ENCODE data around the gene CIDEC. TPM values are rescaled to one million over a fixed set of nuclear protein-coding genes. Genes with fewer than 3 reads are reported as not detected.

Gene CIDEC
- total and polyA plus RNA-seq, 4 donors: 0.08 TPM; not detected in 3

GRCh38 chr3:9891072-9891622 lies 11.1 kb upstream of the CIDEC start:
- peaks cover 0 to 9% (median 6%) of the 10 kb centered on the region in 5 donors for H3K4me1 ChIP-seq (ENCODE audit: control insufficient read depth in 5 of 5, insufficient read depth in 5 of 5, low read length in 5 of 5)
- no peaks in the 10 kb centered on the region for H3K27me3 ChIP-seq (ENCODE audit: control insufficient read depth in 3 of 3, insufficient read depth in 3 of 3, low read length in 2 of 3)
- H3K9me3 ChIP-seq (ENCODE audit: control insufficient read depth in 4 of 4, insufficient read depth in 3 of 4, low read length in 3 of 4): no peaks in the 10 kb centered on the region
- peaks cover 0 to 14% (median 9%) of the 10 kb centered on the region in 4 donors for H3K36me3 ChIP-seq (ENCODE audit: control insufficient read depth in 4 of 4, insufficient read depth in 4 of 4, low read length in 4 of 4)
- H3K27ac ChIP-seq (ENCODE audit: low read depth in 1 of 2, low read length in 1 of 2): peak overlapping the region; percentile 98 to 100
- peak overlapping the region; percentile 83 to 92 for H3K9ac ChIP-seq (ENCODE audit: insufficient read depth in 1 of 2, low read length in 2 of 2)
- no peak for TF ChIP-seq CTCF (IDR thresholded peaks at IDR 0.05; ENCODE audit: control extremely low read depth, extremely low read depth)
- WGBS, 2 donors: 6 to 13% methylated on average over 12 of the region's 12 CpGs
- DNase-seq (no peak), ATAC-seq (ENCODE audit: insufficient read depth, low FRiP score) (no peak)
- H3K4me3 ChIP-seq: peak overlapping the region; percentile 100

DNA sequence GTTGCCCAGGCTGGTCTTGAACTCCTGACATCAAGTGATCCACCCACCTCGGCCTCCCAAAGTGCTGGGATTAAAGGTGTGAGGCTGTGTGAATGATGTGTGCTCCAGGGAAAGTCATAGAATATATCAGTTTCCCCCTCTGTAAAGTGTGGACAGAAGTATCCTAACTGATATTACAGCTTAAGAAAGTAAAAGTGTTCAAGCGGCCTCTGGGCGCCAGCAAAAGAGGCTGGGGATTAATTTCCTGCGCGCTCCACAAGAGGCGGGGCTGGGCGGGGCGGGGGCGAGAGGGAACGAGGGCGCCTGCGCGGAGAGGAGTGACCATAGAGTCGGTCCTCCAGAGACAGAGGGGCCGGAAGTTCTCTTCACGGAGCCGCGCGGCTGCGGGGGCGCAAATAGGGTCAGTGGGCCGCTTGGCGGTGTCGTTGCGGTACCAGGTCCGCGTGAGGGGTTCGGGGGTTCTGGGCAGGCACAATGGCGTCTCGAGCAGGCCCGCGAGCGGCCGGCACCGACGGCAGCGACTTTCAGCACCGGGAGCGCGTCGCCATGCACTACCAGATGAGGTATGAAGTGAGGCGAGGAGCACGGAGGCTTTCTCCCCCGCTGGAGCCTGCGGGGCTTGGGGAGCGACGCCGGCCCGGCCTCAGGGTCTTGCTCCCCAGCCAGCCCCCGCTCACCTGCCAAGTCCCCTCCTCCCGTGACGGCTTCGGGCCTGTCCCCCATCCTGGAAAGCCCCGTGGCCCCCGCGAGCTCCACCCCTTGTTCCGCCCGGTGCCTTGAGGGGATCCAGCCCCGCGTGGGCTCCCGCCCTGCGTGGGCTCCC lies 10.4 kb upstream of the CIDEC start, which contains the start of gene JAGN1:
Gene JAGN1 (plus strand): TSS at position 362 of the 823 bp plus-strand sequence. CDS start 113 bp downstream, at position 475.
- peak within 1 kb of the TSS; percentile 100 for H3K4me3 ChIP-seq
- no peak for TF ChIP-seq CTCF (IDR thresholded peaks at IDR 0.05; ENCODE audit: control extremely low read depth, extremely low read depth)
- peak within 1 kb of the TSS; percentile 98 to 100 for H3K27ac ChIP-seq (ENCODE audit: low read depth in 1 of 2, low read length in 1 of 2)
- peak within 1 kb of the TSS; percentile 83 to 92 for H3K9ac ChIP-seq (ENCODE audit: insufficient read depth in 1 of 2, low read length in 2 of 2)
- WGBS, 2 donors: 0 to 1% methylated on average over 55 to 62 of the region's 62 CpGs
- H3K36me3 ChIP-seq (ENCODE audit: control insufficient read depth in 4 of 4, insufficient read depth in 4 of 4, low read length in 4 of 4): peaks cover 0 to 14% (median 9%) of the 10 kb centered on the region in 4 donors
- DNase-seq (peak; percentile 94 to 95 (median 94)), ATAC-seq (ENCODE audit: insufficient read depth, low FRiP score) (peak; percentile 93)
- H3K4me1 ChIP-seq (ENCODE audit: control insufficient read depth in 5 of 5, insufficient read depth in 5 of 5, low read length in 5 of 5): peaks cover 0 to 9% (median 6%) of the 10 kb centered on the region in 5 donors
- H3K27me3 ChIP-seq (ENCODE audit: control insufficient read depth in 3 of 3, insufficient read depth in 3 of 3, low read length in 2 of 3): no peaks in the 10 kb centered on the region
- no peaks in the 10 kb centered on the region for H3K9me3 ChIP-seq (ENCODE audit: control insufficient read depth in 4 of 4, insufficient read depth in 3 of 4, low read length in 3 of 4)

- no peak for DNase-seq
- Histone ChIP-seq H3K4me3 (no peak overlapping the region), H3K27ac (ENCODE audit: low read depth in 1 of 2, low read length in 1 of 2) (no peak overlapping the region), H3K36me3 (ENCODE audit: control insufficient read depth in 4 of 4, insufficient read depth in 4 of 4, low read length in 4 of 4) (peaks cover 0 to 12% (median 9%) of the 10 kb centered on the region in 4 donors), H3K9me3 (ENCODE audit: control insufficient read depth in 4 of 4, insufficient read depth in 3 of 4, low read length in 3 of 4) (no peaks in the 10 kb centered on the region), H3K27me3 (ENCODE audit: control insufficient read depth in 3 of 3, insufficient read depth in 3 of 3, low read length in 2 of 3) (no peaks in the 10 kb centered on the region), H3K4me1 (ENCODE audit: control insufficient read depth in 5 of 5, insufficient read depth in 5 of 5, low read length in 5 of 5) (peaks cover 0 to 9% (median 6%) of the 10 kb centered on the region in 5 donors), H3K9ac (ENCODE audit: insufficient read depth in 1 of 2, low read length in 2 of 2) (no peak overlapping the region)
- TF ChIP-seq CTCF (IDR thresholded peaks at IDR 0.05; ENCODE audit: control extremely low read depth, extremely low read depth): no peak
- 71 to 77% methylated on average over 5 of the region's 5 CpGs for WGBS, 2 donors
- no peak for ATAC-seq (ENCODE audit: insufficient read depth, low FRiP score)
Observed at GRCh38 chr3:9889405-9889804, 9.4 kb upstream of the CIDEC start.
